Caco-2 (cell line): ENCODE measurements around the gene SHLD2. TPM values are rescaled to one million over a fixed set of nuclear protein-coding genes. Genes with fewer than 3 reads are reported as not detected.
"Not testable (repeated sequence)": the region's sequence is repeated elsewhere in the genome, so short reads cannot be mapped to it uniquely, and the experiment has no call there.

Source experiments
- BruUV-seq: library from RNA; stranded (reverse); fragments of 400-500 nt; replicated peaks from 2 replicates; lab custom pipeline; 2021; lab: Mats Ljungman, UMichigan
- CTCF ChIA-PET: fragments of 300-600 bp; sonication (Branson Sonifier 250); formaldehyde crosslinking; loops from one replicate; lab custom pipeline; 2022; ENCODE audit warnings: antibody characterized with exemption; lab: Charles Lee
- POLR2A ChIA-PET: fragments of 300-600 bp; sonication (Branson Sonifier 250); formaldehyde crosslinking; loops from one replicate; lab custom pipeline; 2022; ENCODE audit warnings: antibody characterized with exemption; lab: Charles Lee
- DNase-seq, 2 experiments: peaks; one replicate each; pipeline versions ENCODE4 v3.0.0 to v3.0.0-alpha.2; 2020 to 2022
- H3K27me3 ChIP-seq: replicated peaks from 2 replicates; pipeline ENCODE4 v1.6.0; 2011; ENCODE audit warnings: low read length; ENCODE audit not compliant: control insufficient read depth, insufficient read depth
- H3K36me3 ChIP-seq: 2 replicates; pipeline ENCODE4 v1.5.1; 2011; ENCODE audit warnings: low read length; ENCODE audit not compliant: control insufficient read depth, insufficient read depth
- H3K4me1 ChIP-seq: fragments of 250-450 bp; sonication (Bioruptor Pico); 2 replicates; pipeline ENCODE4 v1.5.1; 2020; ENCODE audit warnings: mild to moderate bottlenecking
- H3K4me3 ChIP-seq: 2 replicates; pipeline ENCODE4 v1.5.1; 2011; ENCODE audit warnings: low read depth, mild to moderate bottlenecking, control low read depth, low read length
- H3K9me3 ChIP-seq: fragments of 250-450 bp; sonication (Bioruptor Pico); 2 replicates; pipeline ENCODE4 v1.5.1; 2020; ENCODE audit warnings: mild to moderate bottlenecking, moderate library complexity
- H3K27ac Mint-ChIP-seq: one replicate; pipeline ENCODE4 v1.8.0; 2022; ENCODE audit warnings: mixed read lengths; ENCODE audit not compliant: unreplicated experiment
- H3K27me3 Mint-ChIP-seq: one replicate; pipeline ENCODE4 v1.8.0; 2022; ENCODE audit warnings: mixed read lengths; ENCODE audit not compliant: insufficient read depth, unreplicated experiment
- H3K36me3 Mint-ChIP-seq: one replicate; pipeline ENCODE4 v1.8.0; 2022; ENCODE audit warnings: mild to moderate bottlenecking, mixed read lengths; ENCODE audit not compliant: insufficient read depth, unreplicated experiment
- H3K4me1 Mint-ChIP-seq: one replicate; pipeline ENCODE4 v1.8.0; 2022; ENCODE audit warnings: low read depth, mixed read lengths; ENCODE audit not compliant: unreplicated experiment
- H3K4me3 Mint-ChIP-seq: one replicate; pipeline ENCODE4 v1.8.0; 2022; ENCODE audit warnings: mild to moderate bottlenecking, moderate library complexity, mixed read lengths; ENCODE audit not compliant: unreplicated experiment
- H3K9me3 Mint-ChIP-seq: one replicate; pipeline ENCODE4 v1.8.0; 2022; ENCODE audit warnings: mixed read lengths; ENCODE audit not compliant: unreplicated experiment
- CTCF ChIP-seq, 2 experiments: fragments of 200-600 bp in 1 of 2; IDR thresholded peaks; 1 replicate in 1 of 2; 2 replicates in 1 of 2; pipeline versions ENCODE4 v1.5.1 to v1.8.0; 2011 to 2022; ENCODE audit warnings: antibody characterized with exemption in 1 of 2, control low read depth in 1 of 2, inconsistent platforms in 1 of 2, low read depth in 1 of 2, low read length in 1 of 2, mild to moderate bottlenecking in 1 of 2, moderate library complexity in 1 of 2; ENCODE audit not compliant: insufficient read depth in 1 of 2, severe bottlenecking in 1 of 2, unreplicated experiment in 1 of 2
- intact Hi-C: fragments of 100-400 bp; cut with micrococcal nuclease; formaldehyde crosslinking; loops from one replicate; pipeline ENCODE4 v1.10.0; 2022; ENCODE audit not compliant: unreplicated experiment
- total RNA-seq: library from RNA; stranded (reverse); gene quantifications from 2 replicates; pipeline ENCODE4 v1.2.3, GENCODE V29; 2022

Gene SHLD2
- total RNA-seq, 1 experiment from 2014 or later, result 51.0 TPM

DNA sequence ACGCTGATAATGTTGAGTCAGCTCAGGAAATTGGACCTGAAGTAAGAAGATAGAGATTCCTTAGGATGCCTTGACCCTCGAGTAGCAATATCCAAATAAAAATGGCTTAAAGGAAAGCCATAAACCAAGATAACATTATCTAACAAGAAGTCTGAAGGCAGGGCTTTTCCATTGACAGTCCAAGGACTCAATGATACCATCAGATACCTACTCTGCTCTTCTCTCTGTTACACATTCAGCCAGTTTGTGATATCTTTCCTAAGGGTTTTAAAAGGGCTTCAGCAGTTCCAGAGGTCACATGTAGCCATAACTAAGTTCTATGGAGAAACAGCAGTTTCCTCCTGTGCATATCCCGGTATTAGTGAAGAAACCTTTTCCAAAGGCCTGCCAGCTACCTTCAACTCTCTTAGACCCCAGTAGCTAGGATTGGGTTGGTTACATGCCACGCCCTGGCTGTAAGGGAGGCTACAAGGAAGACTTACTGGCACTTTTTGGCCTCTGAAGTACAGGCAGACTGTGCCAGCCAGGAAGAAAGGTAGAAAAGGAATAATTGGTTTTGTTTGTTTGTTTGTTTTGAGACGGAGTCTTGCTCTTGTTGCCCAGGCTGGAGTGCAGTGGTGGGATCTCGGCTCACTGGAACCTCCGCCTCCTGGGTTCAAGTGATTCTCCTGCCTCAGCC lies 10.6 kb downstream of the SHLD2 start:
- peak overlapping the region; percentile 39 for H3K4me3 Mint-ChIP-seq
- no TSS peak for BruUV-seq
- Histone ChIP-seq H3K4me3 (no peak overlapping the region), H3K4me1 (peaks cover 29% of the 10 kb centered on the region), H3K27me3 (no peaks in the 10 kb centered on the region), H3K9me3 (no peaks in the 10 kb centered on the region), H3K36me3 (no peaks in the 10 kb centered on the region; the same call in 1 of the 2 replicates)
- H3K36me3 Mint-ChIP-seq, result peaks cover 89% of the 10 kb centered on the region
- no peak for TF ChIP-seq CTCF (IDR thresholded peaks at IDR 0.05; ENCODE audit: insufficient read depth in 1 of 2, low read depth in 1 of 2, low read length in 1 of 2, severe bottlenecking in 1 of 2, unreplicated experiment in 1 of 2)
- intact Hi-C loops, result no loop called here
- POLR2A ChIA-PET, result interaction anchor here (1.3 kb wide), 1 partner anchor 10 kb away, joined by 6 read pairs; the partner anchor contains the start of gene SHLD2
- no peaks in the 10 kb centered on the region for H3K9me3 Mint-ChIP-seq
- CTCF ChIA-PET, result interaction anchor here (1.4 kb wide), 1 partner anchor 10 kb away, joined by 4 read pairs; no protein-coding TSS in a partner anchor
- H3K4me1 Mint-ChIP-seq, result peaks cover 22% of the 10 kb centered on the region
- DNase-seq, result peak in 1 of 2 experiments; percentile 53
- H3K27me3 Mint-ChIP-seq, result no peaks in the 10 kb centered on the region
- peak overlapping the region; percentile 75 for H3K27ac Mint-ChIP-seq

GRCh38 chr10:87118122-87118521 lies 23.1 kb downstream of the SHLD2 start:
- H3K4me3 Mint-ChIP-seq, BruUV-seq, H3K4me3 ChIP-seq, H3K4me1 ChIP-seq, H3K9me3 Mint-ChIP-seq, H3K27me3 ChIP-seq, H3K27me3 Mint-ChIP-seq, H3K27ac Mint-ChIP-seq, CTCF ChIA-PET, POLR2A ChIA-PET, H3K36me3 ChIP-seq, H3K9me3 ChIP-seq, intact Hi-C loops: not testable (repeated sequence)
- Mint-ChIP-seq H3K36me3 (peaks cover 33% of the 10 kb centered on the region), H3K4me1 (peaks cover 18% of the 10 kb centered on the region)
- peak in 1 of 2 experiments; percentile 15 for DNase-seq

- H3K36me3 ChIP-seq, H3K4me3 ChIP-seq, H3K27me3 Mint-ChIP-seq, POLR2A ChIA-PET, H3K9me3 ChIP-seq, H3K4me1 ChIP-seq, CTCF ChIA-PET, intact Hi-C loops, DNase-seq, H3K9me3 Mint-ChIP-seq, H3K27me3 ChIP-seq, H3K4me3 Mint-ChIP-seq, BruUV-seq, H3K27ac Mint-ChIP-seq: not testable (repeated sequence)
- H3K36me3 Mint-ChIP-seq, result peaks cover 29% of the 10 kb centered on the region
- H3K4me1 Mint-ChIP-seq, result peaks cover 18% of the 10 kb centered on the region
Observed at GRCh38 chr10:87119029-87119428, 24.0 kb downstream of the SHLD2 start.

- H3K27me3 Mint-ChIP-seq, DNase-seq, H3K9me3 Mint-ChIP-seq, BruUV-seq, H3K4me3 Mint-ChIP-seq, H3K36me3 ChIP-seq, H3K4me3 ChIP-seq, CTCF ChIA-PET, POLR2A ChIA-PET, H3K27ac Mint-ChIP-seq, H3K4me1 ChIP-seq, H3K27me3 ChIP-seq, H3K9me3 ChIP-seq, intact Hi-C loops, H3K4me1 Mint-ChIP-seq: not testable (repeated sequence)
- H3K36me3 Mint-ChIP-seq, result peaks cover 14% of the 10 kb centered on the region
Observed at GRCh38 chr10:87123351-87123750, 28.3 kb downstream of the SHLD2 start.

DNA sequence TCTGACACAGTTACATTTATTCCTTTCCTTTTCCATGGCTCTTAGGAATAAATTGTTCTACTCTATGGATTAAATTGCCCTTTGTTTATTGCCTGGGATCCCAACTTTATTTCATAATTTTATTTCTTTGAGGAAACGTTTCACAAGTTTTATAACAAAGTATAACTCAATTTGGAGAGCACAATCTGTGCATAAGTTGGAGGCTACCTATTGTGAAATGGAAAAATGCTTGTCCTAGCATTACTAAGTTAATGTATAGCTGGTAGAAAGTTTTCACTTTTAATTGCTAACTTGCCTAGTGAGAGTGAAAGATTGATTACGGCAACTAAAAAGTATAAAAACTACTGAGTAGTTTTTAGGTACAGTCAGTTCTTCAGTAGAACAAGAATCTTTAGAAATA lies 32.0 kb downstream of the SHLD2 start:
- H3K36me3 Mint-ChIP-seq, result peaks cover 37% of the 10 kb centered on the region
- CTCF ChIA-PET, H3K4me1 Mint-ChIP-seq, H3K4me3 ChIP-seq, H3K36me3 ChIP-seq, H3K27me3 Mint-ChIP-seq, H3K27ac Mint-ChIP-seq, H3K27me3 ChIP-seq, BruUV-seq, H3K4me1 ChIP-seq, DNase-seq, H3K4me3 Mint-ChIP-seq, intact Hi-C loops, H3K9me3 ChIP-seq, POLR2A ChIA-PET: not testable (repeated sequence)
- peaks cover 10% of the 10 kb centered on the region for H3K9me3 Mint-ChIP-seq

DNA sequence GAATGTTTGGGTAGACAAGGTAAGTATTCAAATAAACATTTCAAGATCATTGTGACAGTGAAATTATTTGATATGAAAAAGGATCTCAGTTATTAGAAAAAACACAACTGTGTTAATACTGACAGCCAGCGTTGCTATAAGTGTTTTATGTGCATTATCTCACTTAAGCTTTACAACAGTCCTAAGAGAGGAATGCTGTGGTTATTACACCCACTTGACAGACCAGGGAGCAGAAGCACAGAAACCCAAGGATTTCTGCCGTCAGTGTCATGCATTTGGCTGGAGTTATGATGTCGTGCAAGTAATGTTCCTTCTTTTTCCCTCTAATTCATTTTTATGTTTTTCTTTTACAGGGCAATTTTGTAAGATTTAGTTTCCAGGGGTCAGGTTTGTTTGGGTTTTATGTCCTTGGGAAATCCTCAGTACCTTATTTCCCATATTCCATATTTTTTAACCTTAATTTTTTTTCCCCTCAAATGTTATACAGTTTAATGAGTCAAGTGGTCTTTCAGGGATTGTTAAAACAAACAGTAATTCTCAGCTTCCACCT lies 32.7 kb downstream of the SHLD2 start:
- Mint-ChIP-seq H3K36me3 (peaks cover 34% of the 10 kb centered on the region), H3K9me3 (peaks cover 10% of the 10 kb centered on the region)
- H3K27ac Mint-ChIP-seq, H3K36me3 ChIP-seq, H3K9me3 ChIP-seq, CTCF ChIA-PET, POLR2A ChIA-PET, DNase-seq, H3K4me1 ChIP-seq, H3K4me3 ChIP-seq, H3K4me3 Mint-ChIP-seq, H3K4me1 Mint-ChIP-seq, intact Hi-C loops, H3K27me3 ChIP-seq, H3K27me3 Mint-ChIP-seq, BruUV-seq: not testable (repeated sequence)
